HG03280 (cell line): ENCODE data around the gene SETD9.
A peak's percentile ranks its signal among the peaks of the same experiment; 100 is the strongest.

Source experiments
- ATAC-seq: cut with Tn5 transposase; IDR thresholded peaks from one replicate; pipeline ENCODE4 v1.9.1; 2021; ENCODE audit warnings: mild to moderate bottlenecking, moderate library complexity; ENCODE audit not compliant: unreplicated experiment

The SETD9 gene

DNA sequence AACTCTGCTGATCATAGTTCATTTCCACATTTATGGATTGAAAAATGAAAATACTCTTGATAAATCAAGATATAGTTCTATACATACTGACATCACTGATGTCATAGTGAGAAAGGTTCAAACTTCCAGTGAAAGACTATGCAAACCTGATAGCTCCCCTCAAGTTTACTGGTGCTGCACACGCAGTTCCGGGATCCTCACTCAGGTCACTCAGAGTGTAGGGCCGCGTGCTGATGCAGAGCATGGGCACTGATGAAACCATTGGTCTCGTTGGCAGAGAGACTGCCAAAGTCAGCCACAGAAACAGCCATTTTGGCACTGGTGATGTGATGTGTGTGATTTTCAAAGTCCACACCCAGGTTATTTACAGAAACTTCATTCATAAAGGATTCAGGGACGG lies 13.5 kb downstream of the SETD9 start:
- ATAC-seq, result no peak

DNA sequence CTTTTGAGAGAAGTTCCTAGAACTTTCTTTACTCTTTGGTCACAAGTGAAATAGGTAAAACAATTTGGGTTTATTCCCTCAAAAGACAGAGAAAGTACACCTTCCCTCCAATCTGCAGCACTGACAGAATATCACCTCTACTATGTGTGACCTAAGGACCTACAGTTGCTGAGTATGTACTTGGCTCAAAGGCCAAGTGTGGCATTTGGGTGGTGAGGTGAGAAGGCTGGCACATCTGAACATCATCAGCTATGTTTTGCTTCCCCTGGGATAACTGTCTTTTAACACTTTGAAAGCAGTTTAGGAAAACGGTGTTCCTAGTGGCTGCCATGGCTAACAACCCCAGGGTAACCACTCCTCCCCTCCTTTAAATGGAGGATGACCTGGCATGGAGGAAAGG lies 24.9 kb downstream of the SETD9 start:
- no peak for ATAC-seq

GRCh38 chr5:56938858-56939257 lies 29.5 kb downstream of the SETD9 start:
- ATAC-seq, result no peak

GRCh38 chr5:56941981-56942380 lies 32.6 kb downstream of the SETD9 start:
- no peak for ATAC-seq

- ATAC-seq, result no peak
Observed at GRCh38 chr5:56947052-56947451, 37.7 kb downstream of the SETD9 start.

DNA sequence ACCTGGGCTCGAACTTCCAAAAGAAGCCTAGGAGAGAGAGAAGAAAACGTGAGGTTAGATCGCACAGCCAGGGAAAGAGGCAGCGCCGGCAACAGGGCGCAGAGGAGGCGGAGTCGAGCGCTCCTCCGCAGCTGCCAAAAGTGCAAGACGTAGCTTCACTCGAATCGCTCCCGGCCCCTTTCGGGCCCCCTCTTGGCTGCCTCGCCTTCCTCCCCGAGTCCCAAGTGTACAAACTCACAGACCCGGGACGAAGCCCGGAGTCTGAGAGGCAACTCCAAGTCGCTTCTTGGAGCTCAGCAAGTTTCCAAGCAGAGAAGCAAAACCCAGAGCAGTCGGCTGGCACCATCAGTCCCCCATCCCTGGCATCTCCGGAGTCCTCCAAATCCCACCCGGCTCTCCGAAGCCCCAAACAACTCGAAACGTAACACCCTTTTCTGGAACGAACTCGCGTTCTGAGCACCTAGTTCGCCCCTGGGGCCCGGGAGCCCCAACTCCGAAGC lies 41.3 kb downstream of the SETD9 start:
- peak; percentile 40 for ATAC-seq

DNA sequence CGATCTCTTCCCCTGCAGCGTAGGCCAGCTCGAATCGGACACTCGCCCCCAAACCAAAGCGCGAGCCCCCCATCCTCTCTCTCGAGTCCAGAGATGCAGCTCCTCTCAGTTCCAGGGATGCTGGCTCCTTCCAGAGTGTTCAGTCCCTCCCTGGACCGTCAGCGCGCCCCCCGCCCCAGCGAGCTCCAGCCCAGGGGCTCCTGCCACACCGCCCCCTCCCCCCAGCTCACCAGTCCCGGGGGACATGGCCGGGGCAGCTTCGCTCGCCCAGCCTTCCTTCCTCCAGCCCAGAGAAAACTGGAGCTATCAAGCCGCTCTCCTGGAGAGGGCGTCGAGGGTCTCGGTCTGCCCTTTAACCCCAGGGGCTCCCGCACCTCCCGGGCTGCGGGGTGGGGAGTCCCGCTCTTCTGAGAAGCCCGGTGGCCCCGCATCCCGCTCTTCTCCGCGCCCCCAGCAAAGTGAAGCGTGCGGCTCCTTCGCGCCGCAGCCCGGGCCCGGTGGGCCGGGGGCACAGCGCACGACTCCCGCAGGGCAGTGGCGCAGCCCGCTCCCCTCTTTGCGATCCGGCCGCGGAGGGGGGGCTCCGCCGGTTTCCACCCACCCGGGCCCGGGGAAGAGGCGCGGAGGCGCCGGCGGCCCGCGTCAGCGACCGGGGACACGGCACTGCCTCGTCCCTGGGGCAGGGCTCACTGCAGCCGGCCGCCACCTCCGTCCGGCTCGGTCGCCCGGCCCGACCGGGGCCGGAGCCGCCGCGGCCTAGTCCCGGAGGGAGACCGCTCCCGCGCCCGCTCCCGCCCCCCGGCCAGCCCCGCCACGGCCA lies 41.9 kb downstream of the SETD9 start:
- ATAC-seq, result peak; percentile 47

- ATAC-seq, result peak; percentile 93
Observed at GRCh38 chr5:56951946-56952691, 42.7 kb downstream of the SETD9 start, which contains the start of gene MIER3. MIER3 (minus strand) TSS chr5:56952123; CDS start chr5:56952102, 21 bp downstream.

DNA sequence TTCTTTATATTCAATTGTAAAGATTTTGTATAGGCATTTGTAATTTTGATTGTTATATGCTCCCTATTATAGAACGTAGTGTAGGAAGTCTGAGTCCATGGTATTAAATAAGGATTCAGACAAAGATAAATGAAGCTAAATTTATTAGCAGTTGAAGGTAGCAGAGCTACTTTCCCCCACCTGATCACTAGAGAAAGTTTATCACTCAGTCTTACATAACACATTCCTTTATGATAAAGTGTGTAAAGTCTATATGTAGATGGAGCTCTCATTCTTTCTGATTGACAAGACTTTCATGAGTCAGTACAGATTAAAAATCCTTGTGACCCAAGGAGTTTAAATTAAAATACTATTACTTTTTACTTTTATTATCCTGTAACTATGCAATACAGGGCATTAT lies 44.9 kb downstream of the SETD9 start:
- ATAC-seq, result no peak

GRCh38 chr5:56958595-56958994 lies 49.2 kb downstream of the SETD9 start:
- ATAC-seq, result no peak

- ATAC-seq, result no peak
Observed at GRCh38 chr5:56959326-56959725, 49.9 kb downstream of the SETD9 start.

DNA sequence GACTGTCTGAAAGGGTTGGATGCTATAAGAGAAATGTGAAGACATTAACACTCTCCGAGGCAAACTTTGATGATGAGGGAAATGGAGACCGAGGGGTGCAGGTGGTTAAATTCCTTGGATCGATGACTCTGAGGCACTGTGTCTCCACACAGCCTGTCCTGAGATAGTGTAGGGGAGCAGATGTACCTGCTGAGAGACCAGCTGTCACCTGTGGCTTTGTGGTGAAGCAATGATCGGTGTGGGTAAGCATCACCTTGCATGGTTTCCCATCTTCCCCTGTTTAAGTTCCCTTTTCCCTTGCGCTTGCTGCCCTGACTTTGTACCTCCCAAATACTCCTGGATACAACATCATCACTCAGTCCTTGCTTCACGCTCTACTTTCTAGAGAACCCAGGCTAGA lies 52.4 kb downstream of the SETD9 start:
- ATAC-seq, result no peak

DNA sequence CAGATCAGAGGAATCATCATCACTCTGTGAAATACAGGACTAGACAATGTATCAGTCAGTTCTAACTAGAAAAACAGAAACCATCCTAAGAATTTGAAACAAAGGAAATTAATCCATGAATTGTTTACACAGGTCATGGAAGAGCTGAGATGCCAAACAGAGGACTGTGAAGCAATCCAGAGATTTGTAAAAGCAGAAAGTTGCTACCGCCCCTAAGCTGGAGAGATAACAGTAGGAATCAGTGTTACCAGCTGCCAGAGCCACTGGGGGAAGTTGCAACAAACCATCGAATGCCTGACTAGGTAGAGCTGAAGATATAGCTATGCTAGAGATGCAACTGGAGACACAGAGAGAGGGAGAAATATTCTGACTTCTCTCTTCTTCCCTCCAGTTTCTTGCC lies 52.9 kb downstream of the SETD9 start:
- ATAC-seq, result no peak

DNA sequence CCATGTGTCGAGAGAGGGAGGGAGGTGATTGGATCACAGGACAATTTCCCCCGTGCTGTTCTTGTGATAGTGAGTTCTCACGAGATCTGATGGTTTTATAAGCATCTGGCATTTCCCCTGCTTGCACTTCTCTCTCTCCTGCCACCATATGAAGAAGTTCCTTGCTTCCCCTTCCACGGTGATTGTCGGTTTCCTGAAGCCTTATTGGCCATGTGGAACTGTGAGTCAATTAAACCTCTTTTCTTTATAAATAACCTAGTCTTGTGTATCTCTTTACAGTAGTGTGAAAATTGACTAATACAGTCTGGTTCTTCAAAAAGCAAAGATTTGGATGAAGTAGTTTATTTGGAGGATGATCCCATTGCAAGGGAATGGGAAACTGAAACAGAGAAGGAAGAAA lies 53.9 kb downstream of the SETD9 start:
- ATAC-seq, result no peak

DNA sequence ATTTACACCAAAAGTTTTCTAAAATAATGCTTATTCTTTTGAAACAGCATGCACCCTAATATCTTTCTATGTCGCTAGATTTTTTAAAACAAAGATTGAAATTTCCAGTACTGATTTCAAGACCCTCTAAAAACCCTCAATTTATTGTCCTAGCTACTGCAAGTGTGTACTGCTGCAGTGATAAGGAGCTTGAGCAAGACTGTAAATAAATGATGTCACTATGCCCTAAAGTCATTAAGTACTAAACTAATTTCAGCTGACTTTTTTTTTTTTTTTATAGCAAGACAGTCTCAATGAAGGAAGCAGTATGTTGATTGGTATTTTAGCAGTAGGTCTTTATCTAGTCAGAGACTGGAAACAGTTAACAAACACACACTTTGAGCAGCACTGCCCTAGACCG lies 54.8 kb downstream of the SETD9 start:
- no peak for ATAC-seq
